ENCODE results near the gene PHF3. TPM values are rescaled to one million over a fixed set of nuclear protein-coding genes. Genes with fewer than 3 reads are reported as not detected.

PHF3 gene
- total RNA-seq, 1 donor from 2014 or later, result 37.7 TPM

DNA sequence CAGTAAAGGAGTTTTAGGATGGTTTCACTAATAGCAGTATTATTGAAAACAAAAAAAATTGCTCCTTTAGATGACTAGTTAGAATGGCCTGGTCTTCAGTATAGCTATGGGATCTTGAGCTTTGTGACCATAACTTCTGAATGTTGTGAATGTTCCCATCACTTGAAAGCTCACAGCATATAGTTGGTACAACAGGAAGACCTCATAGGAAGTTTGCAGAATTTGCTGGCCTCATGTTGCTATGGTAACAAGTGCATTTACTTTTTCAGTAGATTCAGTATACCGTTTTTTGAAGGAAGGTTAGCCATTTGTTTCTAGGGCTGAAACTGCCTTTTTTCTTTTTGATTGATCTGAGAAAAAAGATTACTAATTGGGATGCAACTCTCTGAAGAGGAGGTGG, 8.3 kb downstream of the PHF3 start:
- intact Hi-C loops (cut with micrococcal nuclease), result no loop called here
- no peak for ATAC-seq
- DNase-seq, result no peak

DNA sequence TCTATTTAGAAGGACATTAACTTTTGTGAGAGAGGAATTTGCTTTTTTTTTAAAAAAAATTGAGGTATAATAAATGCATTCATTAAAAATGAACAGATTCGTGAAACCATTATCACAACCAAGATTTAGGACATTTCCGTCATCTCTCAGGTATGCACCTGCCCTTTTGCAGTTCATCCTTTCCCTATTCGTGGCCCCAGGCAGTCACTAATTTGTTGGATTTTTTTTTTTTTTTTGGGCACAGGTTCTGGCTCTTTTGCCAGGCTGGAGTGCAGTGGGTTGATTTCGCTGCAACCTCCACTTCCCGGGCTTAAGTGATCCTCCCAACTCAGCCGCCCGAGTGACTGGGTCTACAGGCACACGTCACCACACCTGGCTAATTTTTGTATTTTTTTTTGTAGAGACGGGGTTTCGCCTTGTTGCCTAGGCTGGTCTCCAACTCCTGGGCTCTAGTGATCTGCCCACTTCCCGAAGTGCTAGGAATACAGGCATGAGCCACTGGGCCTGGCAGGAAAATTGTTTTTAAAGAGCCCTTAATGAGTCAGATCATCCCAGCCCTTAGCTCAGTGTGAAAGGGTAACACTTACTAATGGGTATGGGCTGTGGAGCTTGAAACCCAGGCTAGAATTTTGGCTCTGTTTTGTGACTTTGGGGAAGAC, 9.2 kb downstream of the PHF3 start:
- ATAC-seq, result peak; percentile 90
- intact Hi-C loops (cut with micrococcal nuclease), result no loop called here
- no peak for DNase-seq

DNA sequence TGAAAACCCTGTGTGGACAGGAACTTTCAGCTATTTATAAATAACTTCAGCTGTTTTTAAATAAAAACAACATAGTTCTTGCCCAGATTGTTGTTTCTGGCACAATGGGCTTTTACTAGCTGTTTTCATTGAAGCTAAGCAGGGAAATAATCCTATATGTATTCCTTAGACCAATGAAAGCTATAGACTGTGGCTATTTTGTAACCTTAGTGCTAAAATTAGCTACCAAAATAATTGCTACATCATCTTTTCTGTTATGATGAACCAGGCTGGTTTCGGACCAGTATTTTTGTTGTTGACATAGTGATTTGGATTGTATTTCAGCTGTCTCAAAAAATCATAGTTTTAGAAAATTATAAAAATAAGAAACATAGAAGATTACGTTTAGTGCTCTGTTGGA, 13.7 kb downstream of the PHF3 start:
- intact Hi-C loops (cut with micrococcal nuclease), result no loop called here

DNA sequence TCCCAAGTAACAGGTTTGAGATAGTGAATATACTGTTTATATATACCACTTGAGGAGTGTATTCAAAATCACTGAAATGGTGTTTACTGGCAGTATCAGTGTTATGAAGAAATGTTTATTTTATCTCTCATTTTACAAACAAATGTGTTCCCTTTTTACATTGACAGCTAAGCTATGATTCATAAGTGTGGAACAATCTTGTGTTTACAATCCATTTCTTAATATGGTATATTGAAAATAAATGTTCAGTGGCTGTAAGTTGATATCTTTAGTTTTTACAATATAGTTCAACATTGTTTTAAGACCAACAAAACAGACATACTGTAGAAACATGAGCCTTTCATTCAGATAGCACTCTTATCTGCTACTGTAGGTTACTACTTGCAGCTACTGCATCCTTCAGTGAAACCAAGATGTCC, 14.3 kb downstream of the PHF3 start:
- intact Hi-C loops (cut with micrococcal nuclease), result no loop called here
- ATAC-seq (no peak), DNase-seq (no peak)

More for the DNA sequence above, 13.7 kb downstream of the PHF3 start:
- no peak for ATAC-seq
- DNase-seq, result no peak

DNA sequence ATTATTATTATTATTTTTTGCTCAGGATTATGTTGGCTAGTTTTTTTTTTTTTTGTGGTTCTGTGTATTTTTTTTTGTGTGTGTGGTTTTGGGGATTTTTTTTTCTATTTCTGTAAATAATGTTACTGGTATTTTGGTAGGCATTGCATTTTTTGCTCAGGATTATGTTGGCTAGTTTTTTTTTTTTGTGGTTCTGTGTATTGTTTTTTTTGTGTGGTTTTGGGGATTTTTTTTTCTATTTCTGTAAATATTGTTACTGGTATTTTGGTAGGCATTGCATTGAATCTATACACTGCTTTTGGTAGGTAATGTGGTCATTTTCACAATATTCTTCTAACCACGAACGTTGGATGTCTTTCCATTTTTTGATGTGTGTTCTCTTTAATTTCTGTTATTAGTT, 17.4 kb downstream of the PHF3 start:
- DNase-seq (no peak), ATAC-seq (no peak)
- intact Hi-C loops (cut with micrococcal nuclease), result no loop called here

DNA sequence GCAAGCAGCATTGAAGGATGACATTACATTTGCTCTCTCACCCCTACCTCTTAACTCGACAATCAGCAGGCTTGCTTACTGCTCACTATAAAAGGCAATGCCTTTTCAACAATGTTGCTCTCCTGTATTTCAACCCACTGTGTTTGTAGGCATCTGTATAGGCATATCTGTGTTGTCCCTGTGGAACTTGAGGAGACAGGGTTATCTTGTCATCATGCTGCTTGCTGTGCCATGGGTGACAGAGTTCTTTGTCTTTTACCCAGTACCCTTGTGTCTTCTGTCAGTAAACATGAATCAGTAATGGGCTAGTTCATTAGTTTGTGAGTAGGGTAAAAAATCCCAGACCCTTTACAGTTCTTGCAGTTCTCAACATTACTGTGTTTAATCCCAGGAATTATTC, 25.2 kb downstream of the PHF3 start:
- intact Hi-C loops (cut with micrococcal nuclease), result no loop called here
- DNase-seq (no peak), ATAC-seq (no peak)

DNA sequence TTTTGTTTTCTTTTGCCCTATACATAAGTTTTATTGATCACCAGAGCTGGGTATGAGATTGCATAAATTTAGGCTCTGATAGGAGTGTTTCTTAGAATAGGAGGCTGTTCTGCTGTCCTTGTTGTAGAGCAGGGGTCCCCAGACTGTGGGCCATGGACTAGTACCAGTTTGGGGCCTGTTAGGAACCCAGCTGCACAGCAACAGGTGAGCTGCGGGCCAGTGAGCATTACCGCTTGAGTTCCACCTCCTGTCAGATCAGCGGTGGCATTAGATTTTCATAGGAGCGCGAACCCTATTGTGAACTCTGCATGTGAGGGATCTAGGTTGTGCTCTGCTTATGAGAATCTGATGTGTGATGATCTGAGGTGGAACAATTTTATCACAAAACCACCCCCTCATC, 26.2 kb downstream of the PHF3 start:
- no peak for ATAC-seq
- intact Hi-C loops (cut with micrococcal nuclease), result no loop called here
- no peak for DNase-seq

DNA sequence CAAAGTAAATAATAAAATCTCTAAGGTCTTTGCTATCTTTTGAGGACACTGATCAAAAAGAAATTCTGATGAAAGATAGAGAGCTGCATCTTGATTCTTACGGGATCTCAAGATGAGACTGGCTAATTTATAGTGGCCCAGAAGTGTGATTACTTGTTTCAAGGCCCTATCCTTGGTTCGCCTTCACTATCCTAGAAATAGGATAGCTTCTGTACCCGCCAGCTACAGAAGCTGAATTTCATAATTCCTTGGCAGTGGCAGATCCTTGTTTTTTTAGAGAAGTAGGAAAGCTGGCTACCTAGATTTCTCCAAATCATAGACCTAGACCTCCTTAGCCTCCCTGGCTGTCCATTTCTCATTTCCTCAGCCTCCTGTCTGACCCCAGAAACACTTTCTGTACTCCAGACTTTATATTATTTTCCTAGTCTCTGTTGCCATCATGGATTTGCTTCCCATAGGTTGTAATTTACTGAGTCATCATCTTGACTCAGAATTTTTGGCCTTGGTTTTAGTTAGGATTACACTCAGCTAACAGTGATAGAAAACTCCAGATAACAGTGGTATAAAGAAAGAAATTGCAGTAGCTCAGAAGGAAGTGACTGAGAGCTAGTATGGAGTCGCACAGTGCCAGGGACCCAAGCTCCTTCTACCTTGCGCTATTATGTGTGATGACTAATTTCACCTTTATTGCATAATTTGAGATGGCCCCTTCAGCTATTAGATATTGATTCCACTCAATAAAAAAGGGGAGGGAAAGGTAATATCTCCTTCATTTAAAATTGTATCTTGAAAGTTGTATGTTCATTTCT, 27.7 kb downstream of the PHF3 start:
- DNase-seq (no peak), ATAC-seq (peak; percentile 66)
- intact Hi-C loops (cut with micrococcal nuclease), result no loop called here

DNA sequence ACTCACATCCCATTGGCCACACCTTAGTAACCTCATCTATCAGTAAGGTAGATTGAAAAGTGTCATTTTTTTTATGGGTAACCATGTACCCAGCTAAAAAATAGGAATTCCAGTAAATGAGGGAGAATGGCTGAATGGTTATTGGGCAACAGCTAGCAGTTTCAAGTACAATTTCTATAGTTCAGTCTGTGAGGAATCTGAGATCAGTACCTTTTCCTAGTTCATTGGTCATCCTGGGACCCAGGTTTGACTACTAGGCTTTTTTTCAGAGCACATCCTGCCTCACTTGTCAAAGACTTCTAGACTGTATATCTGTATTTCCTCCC, 28.3 kb downstream of the PHF3 start:
- no peak for ATAC-seq
- no peak for DNase-seq
- intact Hi-C loops (cut with micrococcal nuclease), result no loop called here

DNA sequence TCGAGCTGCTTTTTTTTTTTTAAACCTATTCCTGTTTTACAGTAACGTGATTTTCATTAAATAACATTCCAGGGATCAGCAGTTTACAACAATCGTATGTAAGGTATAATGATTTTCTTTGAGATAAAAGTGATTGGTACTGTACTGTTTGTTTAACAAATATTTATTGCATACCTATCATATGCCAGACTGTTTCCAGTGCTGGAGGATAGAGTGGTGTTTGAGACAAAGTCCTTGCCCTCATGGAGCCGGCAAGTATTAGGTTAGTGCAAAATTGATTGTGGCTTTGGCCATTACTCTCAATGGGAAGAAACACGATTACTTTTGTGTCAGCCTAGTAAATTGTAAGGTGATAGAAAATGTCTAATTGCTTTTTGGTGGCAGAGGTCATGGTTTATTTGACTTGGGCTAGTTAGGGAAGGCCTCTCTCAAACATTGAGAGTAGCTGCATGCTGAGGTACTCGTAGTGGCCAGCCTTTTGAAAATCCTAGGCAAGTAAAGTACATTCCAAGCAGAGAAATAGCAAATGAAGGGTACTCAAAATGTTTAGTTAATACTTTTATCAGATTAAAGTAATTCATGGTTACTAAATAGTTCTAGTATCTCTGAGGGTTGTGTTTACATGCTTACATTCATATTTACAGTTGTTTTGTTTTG, 35.6 kb downstream of the PHF3 start:
- ATAC-seq (no peak), DNase-seq (no peak)
- intact Hi-C loops (cut with micrococcal nuclease), result no loop called here

DNA sequence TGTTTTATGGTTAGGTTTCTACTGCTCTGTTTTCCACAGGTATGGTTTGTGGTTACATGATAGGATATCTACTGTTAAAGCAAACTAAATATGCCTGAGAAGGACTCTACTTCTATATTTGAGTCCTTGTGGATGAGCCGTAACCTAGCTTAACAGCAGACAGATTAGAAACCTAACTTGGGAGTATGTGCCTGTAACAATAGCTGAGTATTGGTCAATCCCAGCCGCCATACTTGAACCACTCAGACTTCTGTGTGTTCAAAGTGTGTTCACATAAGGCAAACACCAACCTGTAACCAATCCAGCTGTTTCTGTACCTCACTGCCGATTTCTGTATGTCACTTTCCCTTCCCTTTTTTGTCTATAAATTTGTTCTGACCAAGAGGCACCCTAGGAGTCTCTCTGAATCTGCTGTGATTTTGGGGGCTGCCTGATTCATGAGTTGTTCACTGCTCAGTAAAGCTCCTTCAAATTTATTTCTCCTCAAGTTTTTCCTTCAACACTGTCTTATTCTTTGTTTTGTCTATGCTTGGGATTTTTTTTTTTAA, 37.1 kb downstream of the PHF3 start:
- intact Hi-C loops (cut with micrococcal nuclease), result no loop called here
- DNase-seq, result no peak
- ATAC-seq, result no peak

DNA sequence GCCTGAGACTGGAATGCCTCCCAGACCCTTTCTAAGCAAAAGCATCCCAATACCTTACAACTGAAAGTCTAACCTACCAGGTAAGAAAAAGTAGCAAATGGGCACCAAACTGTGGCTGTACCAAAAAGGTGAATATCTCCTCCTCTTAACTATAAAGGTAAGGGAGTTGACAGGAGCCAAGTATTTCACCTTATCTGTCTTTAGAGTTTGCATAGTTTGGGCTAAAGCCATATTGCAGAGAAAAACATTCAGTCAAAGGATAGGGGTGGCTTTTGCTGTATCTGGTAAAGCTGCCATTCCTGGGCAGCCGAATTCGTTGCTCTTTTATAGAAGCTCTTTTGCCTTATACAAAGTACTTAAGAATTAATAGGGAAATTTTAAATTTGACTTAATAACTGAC, 38.1 kb downstream of the PHF3 start:
- intact Hi-C loops (cut with micrococcal nuclease), result no loop called here
- no peak for ATAC-seq

DNA sequence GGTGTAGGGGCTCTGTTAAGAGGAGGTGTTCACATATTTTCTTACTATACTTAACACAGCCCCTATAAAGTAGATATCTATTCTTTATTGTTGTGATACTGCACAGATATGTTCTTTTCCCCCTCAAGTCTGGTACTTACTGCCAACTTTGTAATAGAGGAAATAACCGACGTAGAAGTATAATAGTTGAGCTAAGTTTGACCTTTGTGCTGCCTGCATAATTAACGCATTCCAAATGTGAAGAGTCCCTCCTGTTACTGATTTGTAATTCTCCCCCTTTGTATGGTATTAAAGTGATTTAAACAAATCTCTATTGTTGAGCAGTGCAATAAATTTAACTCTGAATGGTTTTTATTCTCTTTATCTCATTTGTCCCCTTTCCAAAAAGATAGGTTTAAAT, 39.0 kb downstream of the PHF3 start:
- DNase-seq (no peak), ATAC-seq (no peak)
- intact Hi-C loops (cut with micrococcal nuclease), result no loop called here

More for the DNA sequence above, 38.1 kb downstream of the PHF3 start:
- no peak for DNase-seq

DNA sequence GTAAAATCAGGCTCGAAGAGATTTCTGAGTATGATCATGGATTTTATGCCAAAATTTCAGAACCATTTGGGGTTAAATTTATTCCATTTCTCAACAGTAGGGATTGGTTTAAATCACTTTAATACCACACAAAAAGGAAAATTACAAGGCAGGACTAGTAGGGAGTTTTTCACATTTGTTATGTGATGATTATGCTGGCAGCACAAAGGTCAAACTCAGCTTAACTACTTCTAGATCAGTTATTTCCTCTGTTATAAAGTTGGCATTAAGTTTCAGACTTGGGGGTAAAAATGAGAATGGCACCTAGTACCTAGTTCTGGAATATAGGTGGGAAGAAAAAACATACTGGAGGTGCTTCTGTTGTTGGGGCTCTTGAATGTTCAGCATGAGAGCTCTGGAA, 39.5 kb downstream of the PHF3 start:
- ATAC-seq, result no peak
- intact Hi-C loops (cut with micrococcal nuclease), result no loop called here
- no peak for DNase-seq

DNA sequence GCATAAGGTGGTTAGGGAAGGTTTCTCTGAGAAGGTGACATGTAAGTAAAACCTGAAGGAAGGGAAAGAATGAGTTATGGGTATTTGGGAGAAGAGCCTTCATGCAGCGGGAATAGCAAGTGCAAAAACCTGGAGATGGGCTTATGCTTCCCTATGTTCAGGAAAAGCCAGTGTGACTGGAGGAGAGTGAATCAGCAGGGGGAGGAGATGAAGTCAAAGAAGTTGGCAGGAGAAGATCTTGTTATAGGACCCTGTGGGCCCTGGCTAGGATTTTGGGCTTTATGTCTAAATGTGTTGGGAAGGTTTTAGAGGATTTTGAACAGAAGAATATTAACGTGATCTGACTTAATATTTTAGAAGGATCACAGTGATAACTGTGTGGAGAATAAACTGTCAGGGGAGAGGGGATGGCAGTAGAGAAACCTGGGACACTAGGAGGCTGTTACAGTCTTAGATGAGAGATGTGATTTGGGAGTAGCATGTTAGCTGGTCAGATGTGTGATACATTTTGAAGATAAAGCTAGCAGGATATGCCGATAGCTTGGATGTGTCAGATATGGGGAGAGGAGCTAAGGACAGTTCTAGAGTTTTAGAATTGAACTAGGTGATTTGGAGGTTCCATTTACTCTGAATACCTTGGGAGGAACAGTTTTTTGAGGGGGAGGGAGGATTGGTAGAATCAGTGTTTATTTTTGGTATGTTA, 41.0 kb downstream of the PHF3 start:
- intact Hi-C loops (cut with micrococcal nuclease), result no loop called here
- ATAC-seq, result peak; percentile 48
- DNase-seq, result no peak

DNA sequence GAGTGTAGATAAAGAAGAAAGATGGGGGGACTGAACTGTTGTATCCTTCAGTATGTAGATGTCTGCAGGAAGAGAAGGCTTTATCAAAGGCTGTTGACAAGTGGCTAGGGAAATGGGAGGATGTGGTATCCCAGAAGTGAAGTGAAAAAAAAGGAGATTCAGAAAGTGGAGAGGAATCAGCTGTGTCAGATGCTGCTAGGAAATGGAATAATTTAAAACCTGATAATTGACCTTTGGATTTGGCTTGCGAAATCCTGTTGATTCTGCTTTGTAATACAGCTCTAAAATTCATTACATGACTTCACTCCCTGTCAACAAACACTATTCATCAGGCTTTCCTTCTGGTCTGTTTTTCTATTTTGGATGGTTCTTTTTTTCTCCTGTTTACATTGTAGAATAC, 41.7 kb downstream of the PHF3 start:
- DNase-seq (no peak), ATAC-seq (peak; percentile 53)
- intact Hi-C loops (cut with micrococcal nuclease), result no loop called here

DNA sequence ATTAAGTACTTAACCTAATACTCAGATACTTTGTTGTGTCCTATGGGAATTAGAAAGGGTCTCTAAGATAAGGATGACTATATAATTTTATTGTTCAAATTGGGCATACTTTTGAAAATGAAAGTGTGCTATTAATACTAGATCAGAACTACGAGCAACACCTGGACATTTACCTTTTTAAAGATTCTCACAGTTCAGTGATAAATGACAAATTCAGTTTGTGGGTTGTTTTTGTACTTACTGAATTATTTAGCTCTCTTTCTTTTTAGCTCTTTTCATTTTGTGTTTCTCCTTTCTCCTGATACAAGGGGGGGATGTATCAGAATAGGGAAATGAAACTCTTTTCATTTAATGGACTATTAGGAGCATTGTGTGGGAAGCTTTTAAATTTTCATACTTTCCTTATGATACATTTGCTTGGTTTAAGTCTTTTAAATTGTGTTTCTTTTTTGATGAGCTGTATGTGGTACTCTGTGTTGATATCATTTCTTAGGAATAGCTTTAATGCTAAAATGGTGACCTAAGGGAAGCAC, 47.5 kb downstream of the PHF3 start:
- ATAC-seq (no peak), DNase-seq (no peak)
- intact Hi-C loops (cut with micrococcal nuclease), result no loop called here

DNA sequence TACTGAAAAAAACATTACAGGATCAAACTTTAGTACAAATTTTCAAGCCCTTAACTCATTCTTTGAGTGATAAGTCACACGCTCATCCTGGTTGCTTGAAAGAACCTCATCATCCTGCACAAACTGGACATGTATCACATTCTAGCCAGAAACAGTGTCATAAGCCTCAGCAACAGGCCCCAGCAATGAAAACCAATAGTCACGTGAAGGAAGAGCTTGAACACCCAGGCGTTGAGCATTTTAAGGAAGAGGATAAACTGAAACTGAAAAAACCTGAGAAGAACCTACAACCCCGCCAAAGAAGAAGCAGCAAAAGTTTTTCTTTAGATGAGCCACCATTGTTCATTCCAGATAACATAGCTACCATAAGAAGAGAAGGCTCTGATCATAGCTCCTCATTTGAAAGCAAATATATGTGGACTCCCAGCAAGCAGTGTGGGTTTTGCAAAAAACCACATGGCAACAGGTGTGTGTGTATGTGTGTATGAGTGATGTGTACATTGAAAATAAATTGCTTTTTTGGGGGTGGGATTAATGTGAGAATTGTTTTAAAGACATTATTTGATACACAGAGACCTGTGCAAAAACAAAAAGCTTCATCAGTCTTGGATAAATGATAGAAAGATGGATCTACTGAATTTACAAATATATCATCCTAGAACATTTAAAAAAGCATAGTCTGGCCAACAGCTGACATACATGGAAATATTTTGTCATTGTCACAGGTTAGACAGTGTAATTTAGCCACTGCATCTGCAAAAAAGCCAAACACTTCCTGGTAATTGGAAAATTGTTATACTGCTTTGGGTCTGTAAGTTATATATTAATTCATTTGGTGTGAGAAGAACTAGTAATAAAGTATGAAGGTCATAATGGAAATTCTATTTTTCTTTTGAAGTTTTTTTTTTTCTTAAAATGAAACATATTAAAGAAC, 50.1 kb downstream of the PHF3 start:
- ATAC-seq (no peak), DNase-seq (no peak)
- intact Hi-C loops (cut with micrococcal nuclease), result no loop called here

Measured in left ventricle myocardium superior (tissue), 1 donor.